HG02571 (cell line): Measurements from ENCODE around the gene RPL38.

Experiments
- ATAC-seq: cut with Tn5 transposase; IDR thresholded peaks from one replicate; pipeline ENCODE4 v1.9.1; 2021; ENCODE audit warnings: mild to moderate bottlenecking, moderate library complexity; ENCODE audit not compliant: unreplicated experiment

Gene RPL38

DNA sequence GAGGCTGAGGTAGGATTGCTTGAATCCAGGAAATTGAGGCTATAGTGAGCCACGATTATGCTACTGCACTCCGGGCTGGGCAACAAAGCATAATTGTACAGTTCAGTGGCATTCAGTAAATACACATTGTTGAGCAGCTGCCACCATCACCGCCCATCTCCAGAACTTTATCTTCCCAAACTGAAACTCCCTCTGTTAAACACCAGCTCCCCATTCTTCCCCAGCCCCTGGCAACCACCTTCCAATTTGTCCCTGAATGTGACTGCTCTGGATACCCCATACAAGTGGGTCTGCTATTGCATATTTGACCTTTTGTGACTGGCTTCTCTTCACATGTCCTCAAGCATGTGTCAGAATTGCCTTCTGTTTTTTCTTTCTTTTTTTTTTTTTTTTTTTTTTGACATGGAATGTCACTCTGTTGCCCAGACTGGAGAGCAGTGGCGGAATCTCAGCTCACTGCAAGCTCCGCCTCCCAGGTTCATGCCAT is 2.9 kb downstream of the RPL38 start:
- ATAC-seq: no peak

DNA sequence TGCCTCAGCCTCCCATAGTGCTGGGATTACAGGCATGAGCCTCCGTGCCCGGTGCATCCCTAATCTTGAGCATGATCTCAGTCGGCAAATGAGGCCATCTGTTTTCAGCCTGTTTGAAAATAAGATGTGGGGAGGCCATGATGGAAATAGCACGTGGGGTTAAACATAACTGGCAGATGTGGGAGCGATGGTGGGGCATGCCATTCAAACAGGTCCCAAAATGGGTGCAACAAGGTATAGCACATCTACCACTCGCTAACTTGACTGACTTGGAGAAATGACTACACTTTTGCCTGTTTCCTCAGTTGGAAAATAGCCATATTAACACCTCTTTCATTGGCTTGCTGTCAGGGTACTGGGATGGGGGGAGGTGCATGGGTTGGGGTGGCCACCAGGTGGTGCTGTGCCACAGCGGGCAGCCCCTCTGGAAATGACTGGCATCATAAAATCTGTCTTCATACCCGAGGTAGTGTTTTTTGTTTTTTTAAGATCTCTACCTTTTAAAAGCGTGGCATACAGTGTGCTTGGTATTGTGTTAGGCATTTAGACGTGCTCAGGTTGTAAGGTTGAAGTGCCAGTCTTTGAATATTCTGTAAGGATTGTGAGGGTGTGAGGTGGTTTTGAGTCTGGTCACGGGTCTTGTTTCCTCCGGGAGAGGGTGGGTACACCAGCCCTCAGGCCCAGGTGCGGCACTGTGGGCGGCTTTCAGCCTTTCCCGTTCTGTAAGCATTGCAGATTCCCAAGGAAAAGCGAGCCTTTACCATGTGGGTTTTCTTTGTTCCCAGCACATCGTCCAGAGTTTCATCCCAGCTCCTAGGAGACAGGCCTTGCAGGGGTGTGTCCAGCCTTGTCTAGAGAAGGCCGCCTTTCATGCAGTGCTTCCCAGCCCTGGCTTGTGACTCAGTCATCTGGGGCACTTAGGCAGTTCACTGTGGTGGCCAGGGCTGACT is 7.0 kb downstream of the RPL38 start:
- no peak for ATAC-seq

DNA sequence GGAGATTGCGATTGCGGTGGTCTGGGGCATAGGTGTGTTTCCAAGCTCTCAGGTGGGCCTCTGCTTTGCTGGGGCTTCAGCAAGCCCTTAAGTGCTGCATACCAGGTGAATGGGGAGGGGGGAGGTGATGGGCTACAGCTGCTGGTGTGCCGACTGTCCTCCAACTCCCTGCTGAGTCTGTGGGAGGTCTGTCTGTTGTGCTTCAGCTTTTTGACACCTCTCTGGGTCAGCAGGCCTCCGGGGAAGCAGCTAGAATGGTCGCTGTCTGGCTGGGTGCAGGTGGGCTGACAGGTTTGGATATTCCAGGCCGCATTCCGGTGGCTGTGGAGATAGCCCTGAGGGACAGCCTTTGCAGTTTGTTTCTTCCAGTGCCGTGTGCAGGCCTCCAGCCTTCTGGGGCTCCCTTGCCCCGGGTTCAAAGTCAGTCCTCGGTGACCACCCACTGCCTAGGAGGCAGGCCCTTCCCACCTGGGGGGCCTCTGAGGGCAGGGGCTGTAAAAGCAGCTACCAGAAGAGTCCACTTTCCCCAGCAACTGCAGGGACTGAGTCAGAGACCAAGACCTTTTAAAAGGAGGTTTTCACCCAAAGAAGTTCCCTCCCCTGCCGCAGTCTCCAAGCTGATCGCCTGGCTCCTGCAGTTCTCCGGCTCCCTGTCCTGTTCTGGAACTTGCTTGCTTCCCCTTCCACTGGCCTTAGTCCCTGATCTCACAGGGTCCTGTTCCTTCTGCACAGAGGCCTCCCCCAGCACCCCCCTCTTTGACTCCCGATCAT is 7.8 kb downstream of the RPL38 start:
- ATAC-seq: no peak

DNA sequence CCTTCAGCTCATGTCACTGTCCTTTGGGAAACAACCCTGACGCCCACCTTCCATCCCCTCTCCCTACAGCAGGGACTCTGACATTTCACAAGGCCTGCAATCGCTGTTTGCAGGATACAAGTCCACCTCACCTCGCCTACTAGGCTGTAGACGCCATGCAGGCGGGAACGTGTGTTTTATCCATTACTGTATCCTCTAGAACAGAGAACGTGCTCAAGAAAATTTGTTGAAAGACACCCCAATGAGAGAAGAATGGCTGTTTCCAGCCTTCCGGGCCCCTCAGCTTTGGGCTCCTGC is 8.4 kb downstream of the RPL38 start:
- no peak for ATAC-seq

DNA sequence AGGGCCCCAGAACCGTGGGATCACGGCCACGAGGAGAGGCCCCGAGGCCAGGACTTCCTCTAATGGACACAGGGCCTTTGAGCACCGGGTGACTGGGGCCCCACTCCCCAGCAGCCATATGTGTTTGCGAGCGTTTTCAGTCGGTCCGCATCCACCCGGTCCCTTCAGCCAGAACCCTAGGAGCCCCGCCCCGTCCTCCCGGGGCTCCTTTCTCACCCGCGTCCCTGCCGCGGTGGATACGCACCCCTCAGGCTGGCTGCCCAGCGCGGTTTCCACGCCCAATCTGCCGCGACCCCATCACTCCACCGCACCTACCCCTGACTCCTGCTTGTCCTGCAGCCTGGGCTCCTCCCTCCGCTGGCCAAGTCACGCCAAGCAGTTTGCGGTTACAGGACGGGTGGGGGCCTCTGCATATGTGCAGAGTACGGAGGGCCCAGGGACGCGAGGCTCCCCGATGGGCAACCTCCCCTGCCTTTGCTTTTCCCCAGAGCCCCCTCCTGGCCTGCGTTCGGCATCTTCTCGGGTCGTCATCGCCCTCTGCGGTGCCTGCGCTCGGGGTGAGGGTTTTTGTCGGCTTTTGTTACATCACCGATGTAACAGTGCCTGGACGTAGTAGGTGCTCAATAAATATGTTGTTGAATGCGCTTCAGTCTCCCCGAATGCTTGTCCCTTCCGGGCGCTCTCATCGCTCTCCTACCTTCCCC is 8.9 kb downstream of the RPL38 start:
- ATAC-seq: no peak

DNA sequence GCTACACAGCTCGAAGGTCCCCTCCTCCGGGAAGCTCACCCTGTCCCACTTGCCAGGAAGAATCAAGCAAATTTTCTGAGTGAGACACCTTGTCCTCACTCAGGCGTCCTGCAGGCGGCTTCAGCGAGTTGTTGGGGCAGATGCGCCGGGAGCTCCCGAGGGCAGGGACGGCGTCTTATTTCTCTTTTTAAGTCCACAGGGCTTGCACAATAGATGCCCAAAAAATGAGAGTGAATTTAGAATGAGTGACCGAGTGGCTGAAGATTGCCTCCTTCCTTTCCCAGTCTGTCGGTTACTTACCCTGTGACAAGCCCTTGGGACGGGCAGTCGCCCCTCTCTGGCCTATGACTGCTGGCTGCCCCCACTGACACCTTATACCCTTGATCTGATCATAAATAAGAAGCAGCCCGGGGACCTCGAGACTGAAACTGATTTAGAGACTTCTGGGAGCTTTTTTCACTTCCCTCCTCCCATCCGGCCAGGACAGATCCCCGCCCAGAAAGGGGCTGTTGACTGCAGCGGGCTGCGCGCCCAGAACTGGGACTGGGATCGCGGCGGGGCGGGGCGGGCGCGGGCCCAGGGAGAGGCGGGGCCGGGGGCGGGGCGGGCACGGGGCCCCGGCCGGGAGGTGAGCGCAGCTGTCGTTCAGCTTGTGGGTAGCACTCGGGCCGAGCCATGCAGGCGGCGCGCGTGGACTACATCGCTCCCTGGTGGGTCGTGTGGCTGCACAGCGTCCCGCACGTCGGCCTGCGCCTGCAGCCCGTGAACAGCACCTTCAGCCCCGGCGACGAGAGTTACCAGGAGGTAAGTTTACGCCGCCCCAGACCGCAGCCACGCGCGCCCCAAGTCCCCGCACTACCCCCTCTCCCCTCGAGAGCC is 9.7 kb downstream of the RPL38 start, which contains the start of gene TTYH2:
Gene TTYH2, plus strand, starts transcription at position 659 of the 879 bp plus-strand sequence. Its CDS starts 17 bp downstream, at position 676.
- peak; percentile 64 for ATAC-seq

DNA sequence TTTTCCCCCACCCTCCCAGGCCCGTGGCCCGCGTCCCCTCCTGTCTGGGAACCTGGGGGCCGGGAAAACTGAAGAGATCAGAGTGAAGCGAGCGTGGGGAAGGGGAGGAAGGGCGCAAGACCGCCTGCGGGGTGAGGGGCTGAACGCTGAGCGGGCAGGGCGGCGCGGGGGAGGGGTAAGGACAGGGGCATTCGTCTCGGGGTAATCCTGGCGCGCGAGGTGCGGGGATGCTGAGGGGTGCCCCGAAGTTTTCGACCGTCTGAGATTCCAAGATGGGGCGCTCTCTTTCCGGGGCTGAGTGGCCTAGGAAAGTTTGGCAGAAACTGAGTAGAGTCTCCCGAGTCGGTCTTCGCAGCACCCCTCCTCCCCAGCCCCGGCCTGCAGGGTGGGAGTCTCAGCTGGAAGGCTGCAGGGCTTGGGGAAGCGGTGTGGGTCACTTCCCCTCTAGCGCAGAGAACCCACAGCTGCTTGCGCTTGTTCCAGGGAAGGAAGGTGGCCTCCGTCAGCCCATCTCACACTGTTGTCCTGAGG is 10.4 kb downstream of the RPL38 start:
- ATAC-seq: no peak

DNA sequence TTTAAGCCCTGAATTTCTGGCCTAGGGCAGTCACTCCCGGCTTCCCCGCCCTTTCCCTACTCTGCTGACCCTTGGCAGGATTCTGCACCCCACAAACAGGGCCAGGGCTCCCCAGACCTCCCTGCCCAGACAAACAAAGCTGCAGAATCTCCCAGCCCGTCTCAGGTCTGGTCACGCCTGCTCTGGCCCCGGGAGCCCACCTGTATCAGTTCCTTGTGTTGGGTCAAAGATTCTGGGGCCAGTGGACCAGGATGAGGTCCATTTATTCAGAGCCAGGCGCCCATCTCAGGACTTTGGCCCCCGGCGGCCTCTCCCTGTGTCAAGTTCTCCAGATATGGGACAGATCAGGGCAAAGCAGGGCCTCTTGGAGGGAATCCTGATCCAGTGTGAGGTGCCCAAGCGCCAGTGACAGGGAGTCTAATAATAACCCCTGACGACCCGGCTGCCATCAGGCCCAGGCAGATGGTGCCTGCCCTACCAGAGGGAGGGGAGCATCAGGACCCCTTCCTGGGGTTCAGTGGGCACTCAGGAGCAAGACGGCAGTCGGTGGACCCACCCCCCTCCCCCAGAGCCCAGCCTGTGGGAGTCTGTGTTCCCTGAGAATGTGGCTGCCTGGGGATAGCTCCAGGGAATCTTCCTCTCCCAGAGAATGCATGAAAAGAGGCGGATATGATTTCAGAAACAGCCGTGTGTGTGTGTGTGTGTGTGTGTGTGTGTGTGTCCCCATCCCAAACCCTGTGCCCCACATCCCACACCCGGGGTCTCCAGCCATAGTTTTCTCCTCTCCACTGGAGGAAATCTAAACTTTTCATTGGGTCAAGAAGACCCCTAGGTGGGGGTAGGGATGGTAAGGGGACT is 11.2 kb downstream of the RPL38 start:
- ATAC-seq: no peak

DNA sequence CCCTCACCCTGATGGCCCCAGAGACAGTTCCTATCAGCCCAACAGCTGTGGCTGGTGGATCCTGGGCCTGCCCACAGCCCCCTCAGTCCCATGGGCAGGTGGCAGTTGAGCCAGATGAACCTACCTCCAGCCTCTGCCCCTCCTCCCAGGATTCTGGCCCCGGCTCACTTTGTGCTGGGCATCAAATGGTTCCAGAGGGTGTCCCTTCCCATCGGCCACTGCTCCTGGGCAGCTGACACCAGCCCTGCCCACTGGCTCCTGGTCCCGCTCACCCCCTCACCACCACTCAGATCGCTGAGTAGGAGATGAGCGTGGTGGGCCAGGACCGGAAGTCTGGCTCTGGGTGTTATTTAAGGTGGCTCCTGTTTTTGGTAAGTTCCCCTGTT is 11.9 kb downstream of the RPL38 start:
- no peak for ATAC-seq

DNA sequence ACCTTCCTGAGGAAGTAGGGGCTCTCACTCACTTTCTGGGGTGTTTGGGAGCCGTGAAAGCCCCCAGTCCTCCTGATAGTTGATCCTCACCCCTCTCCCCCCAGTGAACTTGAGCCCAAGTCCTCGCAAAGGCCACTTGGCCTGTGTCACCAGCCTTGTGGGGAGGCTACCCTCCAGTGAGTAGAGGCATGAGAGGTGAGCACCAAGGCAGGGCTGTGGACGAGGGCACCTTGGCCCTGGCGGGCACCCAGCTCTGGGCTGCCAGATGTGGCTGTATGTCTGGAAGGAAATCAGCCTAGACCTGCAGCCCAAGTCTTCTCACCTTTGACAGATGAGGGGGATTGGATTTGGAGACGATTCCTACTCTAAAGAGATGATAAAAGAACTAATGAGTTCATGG is 13.0 kb downstream of the RPL38 start:
- no peak for ATAC-seq

DNA sequence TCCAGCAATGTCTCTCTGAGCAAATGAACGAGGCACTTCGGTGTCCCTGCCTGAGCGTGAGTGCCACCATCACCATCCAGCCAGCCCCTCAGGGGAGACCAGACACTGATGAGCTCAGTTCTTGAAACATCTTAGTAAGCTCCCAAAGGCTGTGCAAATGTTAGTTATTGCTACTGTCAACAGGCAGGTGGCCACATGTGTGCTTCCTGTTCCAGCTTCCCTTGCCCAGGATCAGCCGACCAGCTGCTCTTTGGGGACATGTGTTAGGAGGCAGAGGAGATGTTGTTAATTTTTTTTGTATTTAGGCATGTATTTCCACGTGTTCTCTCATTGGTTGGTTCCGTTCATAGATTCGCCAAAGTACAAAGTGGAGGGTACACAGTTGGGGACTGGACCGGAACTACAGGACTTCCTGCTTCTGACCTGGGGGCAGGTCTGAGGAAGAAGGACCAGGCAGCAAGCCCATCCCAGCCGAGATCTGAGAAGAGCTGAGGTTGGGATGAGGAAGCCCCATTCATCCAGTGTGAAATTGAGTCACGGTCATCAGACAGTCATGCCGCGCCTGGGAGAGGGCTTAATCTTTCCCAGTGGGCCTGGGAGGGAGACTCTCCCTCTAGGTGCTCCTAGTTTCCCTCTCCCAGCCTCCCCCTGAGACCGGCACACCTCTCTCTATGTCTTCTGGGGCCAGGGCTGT is 13.7 kb downstream of the RPL38 start:
- ATAC-seq: no peak

DNA sequence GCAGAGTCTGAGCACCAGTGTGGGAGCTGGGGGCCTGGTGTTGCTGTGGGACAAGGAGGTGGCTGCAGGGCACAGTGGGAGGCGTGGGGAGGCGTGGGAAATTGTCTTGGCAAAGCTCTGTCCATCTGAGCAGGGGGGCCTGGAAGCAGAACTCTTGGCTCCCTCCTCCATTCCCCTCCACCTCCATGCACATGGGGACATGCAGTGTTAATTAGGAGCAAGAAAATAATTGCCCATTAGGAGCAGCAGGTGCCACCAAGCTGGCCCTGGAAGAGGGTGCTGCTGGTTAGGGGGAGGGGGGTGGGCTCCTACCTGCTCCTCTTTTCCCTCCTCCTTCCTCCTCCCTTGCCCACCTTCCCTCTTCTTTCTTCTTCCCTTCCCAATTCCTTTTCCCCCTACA is 14.4 kb downstream of the RPL38 start:
- ATAC-seq: no peak

DNA sequence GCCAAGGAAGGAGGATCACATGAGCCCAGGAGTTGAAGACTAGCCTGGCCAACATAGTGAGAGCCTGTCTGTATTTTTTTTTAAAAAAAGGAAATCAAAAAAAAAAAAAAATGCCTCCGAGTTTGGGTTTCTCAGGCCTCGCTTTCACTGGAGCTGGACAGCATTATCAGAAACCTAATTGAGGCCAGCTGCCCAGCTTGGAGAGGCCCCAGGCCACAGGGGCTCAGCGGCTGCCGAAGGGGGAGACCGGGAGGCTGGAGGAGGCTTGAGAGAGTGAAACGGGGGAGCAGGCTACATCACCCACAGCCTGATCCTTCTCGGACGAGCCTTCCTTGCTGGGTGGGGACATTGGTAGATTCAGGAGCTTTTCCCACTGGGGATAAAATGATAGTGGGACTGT is 15.0 kb downstream of the RPL38 start:
- ATAC-seq: no peak

DNA sequence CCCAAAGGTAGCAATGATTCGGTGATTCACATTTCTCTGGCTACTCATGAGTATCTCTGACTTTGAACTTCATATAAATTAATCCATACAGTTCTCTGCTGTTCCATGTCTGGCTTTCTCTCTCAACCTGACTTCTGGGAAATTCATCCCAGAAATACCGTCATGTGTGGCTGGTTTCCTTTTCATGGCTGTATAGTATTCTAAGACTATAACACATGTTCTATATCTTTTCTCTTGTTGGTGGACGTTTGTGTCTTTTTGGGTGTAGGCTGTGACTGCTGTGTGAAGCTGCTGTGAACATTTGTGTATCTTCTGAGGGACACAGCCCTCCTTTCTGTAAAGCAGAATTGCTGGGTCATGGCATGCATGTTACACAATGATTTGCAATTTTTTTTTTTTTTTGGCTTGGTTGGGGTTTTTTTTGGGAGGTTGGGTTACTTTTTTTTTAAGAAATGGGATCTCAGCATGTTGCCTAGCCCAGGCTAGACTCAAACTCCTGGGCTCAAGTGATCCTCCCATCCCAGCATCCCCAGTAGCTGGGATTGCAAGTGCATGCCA is 16.2 kb downstream of the RPL38 start:
- ATAC-seq: no peak

DNA sequence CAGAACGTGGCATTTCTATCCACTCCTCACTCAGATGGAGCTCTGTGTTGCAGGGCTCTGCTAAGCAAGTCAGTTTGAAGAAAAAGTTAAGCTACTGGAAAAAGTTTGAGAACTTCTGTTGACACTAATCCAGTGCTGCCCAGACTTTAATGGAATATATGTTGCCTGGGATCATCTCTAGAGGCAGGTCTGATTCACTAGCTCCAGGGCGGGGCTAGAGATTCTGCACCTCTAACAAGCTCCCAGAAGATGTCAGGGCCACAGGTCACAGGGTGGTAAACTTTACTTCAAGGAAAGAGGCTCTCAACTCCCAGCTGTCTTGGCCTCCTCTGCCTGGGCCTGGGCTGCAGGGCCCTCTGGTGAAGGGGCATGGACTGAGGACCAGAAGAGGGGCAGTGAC is 16.7 kb downstream of the RPL38 start:
- ATAC-seq: no peak

DNA sequence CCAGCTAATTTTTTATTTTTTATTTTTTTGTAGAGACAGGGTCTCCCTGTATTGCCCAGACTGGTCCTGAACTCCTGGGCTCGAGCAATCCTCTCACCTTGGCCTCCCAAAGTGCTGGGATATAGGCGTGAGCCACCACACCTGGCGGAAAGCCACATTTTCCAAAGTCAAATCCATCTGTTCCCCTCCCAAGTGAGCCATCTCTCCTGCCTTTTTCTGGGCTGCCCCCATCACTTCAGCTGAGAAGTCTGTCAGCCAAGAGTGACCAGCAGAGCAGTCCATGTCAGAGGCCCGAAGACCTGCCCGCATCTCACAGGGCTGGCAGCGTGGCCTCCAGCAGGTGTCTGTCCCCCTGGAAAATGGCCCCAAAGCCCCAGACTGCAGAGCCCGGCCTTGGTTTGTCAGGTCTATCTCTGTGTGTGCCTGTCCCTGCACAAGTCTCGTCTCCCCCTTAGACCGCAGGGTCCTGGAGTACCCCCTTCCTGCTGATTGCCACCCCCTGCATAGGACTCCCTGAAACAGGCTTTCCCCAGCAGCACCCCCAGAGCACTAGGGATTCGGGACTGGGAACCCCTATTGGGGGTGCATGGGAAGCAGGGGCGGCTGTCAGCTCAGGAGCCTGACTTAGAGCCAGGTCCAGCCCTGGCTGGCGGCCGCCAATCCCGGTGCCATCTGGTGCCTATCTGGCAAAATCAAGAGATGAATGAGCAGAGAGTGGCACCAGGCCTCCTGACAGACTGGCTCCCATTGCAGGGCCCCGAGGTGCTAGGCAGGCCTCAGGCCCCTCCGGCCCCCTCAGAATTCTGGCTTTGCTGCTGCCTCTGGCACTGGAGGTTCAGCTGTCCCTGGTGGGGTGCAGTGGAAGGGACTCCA is 17.7 kb downstream of the RPL38 start:
- no peak for ATAC-seq

DNA sequence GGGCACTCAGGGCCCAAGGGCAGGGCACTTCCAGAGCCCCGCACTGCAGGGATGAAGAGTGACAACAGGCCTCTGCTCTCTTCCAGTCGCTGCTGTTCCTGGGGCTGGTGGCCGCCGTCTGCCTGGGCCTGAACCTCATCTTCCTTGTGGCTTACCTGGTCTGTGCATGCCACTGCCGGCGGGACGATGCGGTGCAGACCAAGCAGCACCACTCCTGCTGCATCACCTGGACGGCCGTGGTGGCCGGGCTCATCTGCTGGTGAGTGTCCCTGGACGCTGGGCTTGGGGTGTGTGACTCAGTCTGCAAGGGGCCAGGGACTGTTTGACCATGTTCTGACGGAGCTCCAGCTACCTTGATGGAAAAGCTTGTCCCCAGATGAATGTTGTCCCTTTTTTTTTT is 18.9 kb downstream of the RPL38 start:
- no peak for ATAC-seq
